DMS79 (cell line): ENCODE measurements around the gene MYOM1.
"Not testable (repeated sequence)": the region's sequence is repeated elsewhere in the genome, so short reads cannot be mapped to it uniquely, and the experiment has no call there.

Source experiments
- DNase-seq: peaks from one replicate; lab custom pipeline; 2025; lab: John Stamatoyannopoulos, UW

MYOM1 gene

GRCh38 chr18:3218819-3219218, 949 bp downstream of the MYOM1 start:
- no peak for DNase-seq

- DNase-seq = no peak
Measured at GRCh38 chr18:3217948-3218647, 1.7 kb downstream of the MYOM1 start.

DNA sequence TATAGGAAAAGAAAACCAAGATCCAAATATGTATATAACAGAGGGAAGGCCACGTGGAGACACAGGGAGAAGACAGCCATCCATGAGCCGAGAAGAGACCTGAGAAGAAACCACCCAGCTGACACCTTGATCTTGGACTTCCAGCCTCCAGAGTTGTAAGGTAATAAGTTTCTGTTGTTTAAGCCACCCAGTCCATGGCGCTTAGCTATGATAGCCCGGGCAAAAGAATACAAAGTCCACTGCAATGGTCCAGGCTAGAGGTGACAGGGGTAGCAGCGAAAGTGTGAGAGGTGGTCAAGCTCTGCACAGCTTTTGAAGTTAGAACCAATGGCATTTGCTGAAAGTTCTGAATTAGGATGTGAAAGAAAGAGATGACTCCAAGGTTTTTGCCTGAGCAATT, 2.8 kb downstream of the MYOM1 start:
- DNase-seq = no peak

- no peak for DNase-seq
Measured at GRCh38 chr18:3214855-3215637, 4.7 kb downstream of the MYOM1 start.

- no peak for DNase-seq
Measured at GRCh38 chr18:3213300-3214059, 6.3 kb downstream of the MYOM1 start.

- DNase-seq = no peak
Measured at GRCh38 chr18:3212657-3213056, 7.1 kb downstream of the MYOM1 start.

- no peak for DNase-seq
Measured at GRCh38 chr18:3211236-3211992, 8.4 kb downstream of the MYOM1 start.

- DNase-seq = no peak
Measured at GRCh38 chr18:3209859-3210569, 9.8 kb downstream of the MYOM1 start.

GRCh38 chr18:3207565-3207964, 12.2 kb downstream of the MYOM1 start:
- DNase-seq = no peak

- no peak for DNase-seq
Measured at GRCh38 chr18:3205239-3205638, 14.5 kb downstream of the MYOM1 start.

GRCh38 chr18:3199942-3200645, 19.7 kb downstream of the MYOM1 start:
- no peak for DNase-seq

DNA sequence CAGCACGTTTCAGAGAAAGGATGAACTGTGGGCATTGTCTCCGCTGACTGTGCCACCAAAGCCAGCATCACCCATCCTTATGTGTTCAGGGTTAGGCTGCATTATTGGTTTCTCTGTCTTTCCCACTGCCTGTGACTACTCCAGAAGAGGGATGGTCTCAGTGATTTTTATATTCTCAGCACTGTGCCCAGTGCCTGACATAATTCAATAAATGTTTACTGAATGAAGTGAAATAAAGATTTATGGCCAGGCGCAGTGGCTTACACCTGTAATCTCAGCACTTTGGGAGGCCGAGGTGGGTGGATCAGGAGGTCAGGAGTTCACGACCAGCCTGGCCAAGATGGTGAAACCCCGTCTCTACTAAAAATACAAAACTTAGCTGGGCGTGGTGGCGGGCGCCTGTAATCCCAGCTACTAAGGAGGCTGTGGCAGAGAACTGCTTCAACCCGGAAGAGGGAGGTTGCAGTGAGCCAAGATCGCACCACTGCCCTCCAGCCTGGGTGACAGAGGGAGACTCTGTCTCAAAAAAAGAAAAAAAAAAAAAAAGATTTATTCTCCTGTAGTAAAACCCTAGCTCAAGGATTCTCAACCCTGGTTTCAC, 21.4 kb downstream of the MYOM1 start:
- DNase-seq = not testable (repeated sequence)

- no peak for DNase-seq
Measured at GRCh38 chr18:3194947-3195612, 24.7 kb downstream of the MYOM1 start.

DNA sequence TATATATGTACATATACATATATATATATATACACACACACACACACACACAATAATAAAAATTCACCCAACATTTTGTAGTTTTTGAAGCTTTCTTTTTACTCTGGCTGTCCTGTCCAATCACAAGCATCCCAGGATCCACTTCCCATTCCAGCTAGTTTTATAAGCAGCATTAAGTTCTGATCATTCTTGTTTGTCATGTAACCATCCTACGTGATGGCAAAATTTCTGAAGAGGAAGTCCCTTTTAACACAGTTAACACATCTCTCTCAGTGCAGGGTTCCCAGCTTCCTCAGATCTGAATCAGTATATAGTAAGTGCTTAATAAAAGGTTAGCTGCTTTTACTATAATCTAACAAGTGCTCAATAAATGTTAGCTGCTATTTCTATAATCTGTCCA, 26.4 kb downstream of the MYOM1 start:
- DNase-seq = no peak

GRCh38 chr18:3192752-3193151, 27.0 kb downstream of the MYOM1 start:
- DNase-seq = no peak

DNA sequence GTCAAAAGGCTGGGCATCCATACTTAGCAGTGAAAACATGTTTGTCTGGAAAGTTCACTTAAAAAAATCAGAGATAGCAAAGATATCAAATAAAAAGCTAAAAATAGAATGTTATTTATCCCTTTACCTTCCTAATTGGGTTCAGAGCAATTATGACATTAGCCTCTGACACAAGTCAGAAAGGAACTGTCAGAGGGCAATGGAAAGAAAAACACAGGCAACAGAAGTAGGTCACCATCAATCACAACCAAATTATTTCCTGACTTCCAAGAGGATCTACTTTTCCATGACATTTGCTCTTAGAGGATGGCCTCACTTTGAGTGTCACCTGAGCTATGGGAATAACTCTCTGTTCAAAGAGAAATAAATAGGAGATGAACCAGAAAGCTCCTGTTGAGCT, 27.5 kb downstream of the MYOM1 start:
- DNase-seq = no peak

GRCh38 chr18:3190610-3191009, 29.2 kb downstream of the MYOM1 start:
- no peak for DNase-seq

DNA sequence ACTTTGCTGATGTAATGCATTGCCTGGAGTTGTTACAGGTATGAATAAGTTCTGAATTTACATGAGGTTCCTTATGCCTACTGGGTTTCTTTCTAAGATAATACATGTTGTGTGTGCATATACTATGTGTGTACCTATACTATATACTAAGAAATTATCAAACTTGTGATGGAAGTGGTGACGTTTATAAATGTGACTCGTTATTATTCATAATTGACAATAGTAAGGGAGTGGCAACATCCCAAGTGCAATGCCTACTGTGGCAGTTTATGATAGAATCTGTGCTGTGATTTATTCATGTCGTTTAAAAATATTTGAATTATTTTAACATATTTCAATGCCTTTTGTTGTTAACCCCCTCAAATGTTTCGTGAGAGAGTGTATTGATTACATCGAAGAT, 29.9 kb downstream of the MYOM1 start:
- no peak for DNase-seq

- DNase-seq = no peak
Measured at GRCh38 chr18:3186678-3187658, 32.8 kb downstream of the MYOM1 start.
